ENCODE measurements around the gene OSBPL3.

DNA sequence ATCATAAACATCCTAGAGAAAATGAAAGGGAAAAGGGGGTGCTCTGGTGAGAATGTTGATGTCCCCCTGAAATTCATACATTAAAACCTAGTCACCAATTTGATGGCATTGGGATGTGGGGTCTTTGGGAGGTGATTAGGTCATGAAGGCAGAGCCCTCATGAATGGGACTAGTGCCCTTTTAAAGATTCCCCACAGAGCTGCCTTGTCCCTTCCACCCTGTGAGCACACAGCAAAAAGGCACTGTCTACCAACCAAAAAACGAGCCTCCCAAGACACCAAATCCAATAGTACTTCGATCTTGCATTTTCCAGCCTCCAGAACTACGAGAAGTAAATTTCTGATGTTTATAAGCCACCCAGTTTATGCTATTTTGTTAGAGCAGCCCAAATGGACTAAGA lies 47.6 kb downstream of the OSBPL3 start:
- no peak for TF ChIP-seq EZH2 (IDR thresholded peaks at IDR 0.05; ENCODE audit: low read length, missing control alignments)
- TF ChIP-seq, protein P1, sequence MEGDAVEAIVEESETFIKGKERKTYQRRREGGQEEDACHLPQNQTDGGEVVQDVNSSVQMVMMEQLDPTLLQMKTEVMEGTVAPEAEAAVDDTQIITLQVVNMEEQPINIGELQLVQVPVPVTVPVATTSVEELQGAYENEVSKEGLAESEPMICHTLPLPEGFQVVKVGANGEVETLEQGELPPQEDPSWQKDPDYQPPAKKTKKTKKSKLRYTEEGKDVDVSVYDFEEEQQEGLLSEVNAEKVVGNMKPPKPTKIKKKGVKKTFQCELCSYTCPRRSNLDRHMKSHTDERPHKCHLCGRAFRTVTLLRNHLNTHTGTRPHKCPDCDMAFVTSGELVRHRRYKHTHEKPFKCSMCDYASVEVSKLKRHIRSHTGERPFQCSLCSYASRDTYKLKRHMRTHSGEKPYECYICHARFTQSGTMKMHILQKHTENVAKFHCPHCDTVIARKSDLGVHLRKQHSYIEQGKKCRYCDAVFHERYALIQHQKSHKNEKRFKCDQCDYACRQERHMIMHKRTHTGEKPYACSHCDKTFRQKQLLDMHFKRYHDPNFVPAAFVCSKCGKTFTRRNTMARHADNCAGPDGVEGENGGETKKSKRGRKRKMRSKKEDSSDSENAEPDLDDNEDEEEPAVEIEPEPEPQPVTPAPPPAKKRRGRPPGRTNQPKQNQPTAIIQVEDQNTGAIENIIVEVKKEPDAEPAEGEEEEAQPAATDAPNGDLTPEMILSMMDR (conservative IDR thresholded peaks at IDR 0.05 in 1 of 2, IDR thresholded peaks at IDR 0.05 in 1 of 2; ENCODE audit: low read depth in 1 of 2, low read length in 2 of 2): no peak

Data from fibroblast of lung (primary cell).